PFSK-1 (cell line): ENCODE results near the gene PDCD11.

ENCODE experiments used
- POLR2AphosphoS5 ChIP-seq: IDR thresholded peaks from 2 replicates; pipeline ENCODE4 v1.6.1; 2012; ENCODE audit warnings: low read depth, mild to moderate bottlenecking, control low read depth, low read length, moderate library complexity
- SIN3A ChIP-seq: IDR thresholded peaks from 2 replicates; pipeline ENCODE4 v1.6.1; 2012; ENCODE audit warnings: mild to moderate bottlenecking, low read length, moderate library complexity, borderline replicate concordance; ENCODE audit not compliant: insufficient read depth

- TF ChIP-seq POLR2AphosphoS5 (no peak), SIN3A (no peak)
Measured at GRCh38 chr10:103415581-103415980, 19.2 kb downstream of the PDCD11 start.
